GM10266 (cell line): Measurements from ENCODE around the gene QPCTL.
A peak's percentile ranks its signal among the peaks of the same experiment; 100 is the strongest.
"Not testable (repeated sequence)": the region's sequence is repeated elsewhere in the genome, so short reads cannot be mapped to it uniquely, and the experiment has no call there.

Experiments
- DNase-seq: peaks from one replicate; pipeline ENCODE4 v3.0.0; 2012; ENCODE audit errors: extremely low spot score
- CTCF ChIP-seq: IDR thresholded peaks from 2 replicates; pipeline ENCODE4 v1.5.1; 2012; ENCODE audit warnings: mild to moderate bottlenecking, low read depth; ENCODE audit not compliant: control insufficient read depth, insufficient read depth; ENCODE audit errors: missing control alignments

QPCTL gene

GRCh38 chr19:45712699-45713067, 20.2 kb downstream of the QPCTL start:
- no peak for TF ChIP-seq CTCF

GRCh38 chr19:45713141-45713540, 20.7 kb downstream of the QPCTL start:
- DNase-seq = no peak
- TF ChIP-seq CTCF = no peak

More at GRCh38 chr19:45712699-45713067, 20.2 kb downstream of the QPCTL start:
- DNase-seq = no peak

- DNase-seq = no peak
- TF ChIP-seq CTCF = no peak
Observed at GRCh38 chr19:45715139-45715538, 22.7 kb downstream of the QPCTL start.

- no peak for TF ChIP-seq CTCF
- DNase-seq = no peak
Observed at GRCh38 chr19:45716359-45717130, 24.1 kb downstream of the QPCTL start.

- peak; percentile 33 for TF ChIP-seq CTCF
- DNase-seq = peak; percentile 96
Observed at GRCh38 chr19:45717131-45717982, 24.9 kb downstream of the QPCTL start.

- no peak for TF ChIP-seq CTCF
- DNase-seq = no peak
Observed at GRCh38 chr19:45717983-45718650, 25.7 kb downstream of the QPCTL start.

GRCh38 chr19:45720065-45720464, 27.6 kb downstream of the QPCTL start:
- not testable (repeated sequence) for DNase-seq

GRCh38 chr19:45728683-45729082, 36.2 kb downstream of the QPCTL start:
- DNase-seq = not testable (repeated sequence)
